Activated T-cell treated with anti-CD3 and anti-CD28 coated beads, Interleukin-2, amount 50 U/mL, for 4 hours (primary cell): ENCODE data around the gene NEAT1. TPM values are rescaled to one million over a fixed set of nuclear protein-coding genes. Genes with fewer than 3 reads are reported as not detected.

ENCODE experiments used
- ATAC-seq, 2 donors: fragments of 200-7000 bp; cut with Tn5 transposase; one replicate each; pipeline ENCODE4 v1.10.0; 2021
- DNase-seq: peaks from one replicate; pipeline ENCODE4 v3.0.0-alpha.2; 2020
- H3K27me3 Mint-ChIP-seq: one replicate; pipeline ENCODE4 v1.8.0; 2021; ENCODE audit warnings: low read depth, mixed read lengths
- H3K36me3 Mint-ChIP-seq: one replicate; pipeline ENCODE4 v1.8.0; 2022; ENCODE audit warnings: mixed read lengths; ENCODE audit not compliant: insufficient read depth
- H3K4me1 Mint-ChIP-seq: one replicate; pipeline ENCODE4 v1.8.0; 2021; ENCODE audit warnings: low read depth, mixed read lengths
- H3K4me3 Mint-ChIP-seq: one replicate; pipeline ENCODE4 v1.8.0; 2021; ENCODE audit warnings: mild to moderate bottlenecking, moderate library complexity, mixed read lengths
- H3K9me3 Mint-ChIP-seq: one replicate; pipeline ENCODE4 v1.8.0; 2021; ENCODE audit warnings: mixed read lengths
- total RNA-seq, 3 donors: library from RNA; stranded (reverse); gene quantifications; one replicate each; pipeline ENCODE4 v1.2.1, GENCODE V29; 2021

NEAT1 gene
- total RNA-seq, 3 donors from 2014 or later = 95.5 to 136 (median 123) TPM

- Mint-ChIP-seq H3K4me3 (no peak overlapping the region), H3K4me1 (peaks cover 2% of the 10 kb centered on the region), H3K36me3 (peaks cover 8% of the 10 kb centered on the region), H3K9me3 (no peaks in the 10 kb centered on the region), H3K27me3 (no peaks in the 10 kb centered on the region)
- no peak for ATAC-seq
- no peak for DNase-seq
Measured at GRCh38 chr11:65396769-65397745, 25.5 kb upstream of the NEAT1 start.

- Mint-ChIP-seq H3K9me3 (no peaks in the 10 kb centered on the region), H3K36me3 (peaks cover 10% of the 10 kb centered on the region)
Measured at GRCh38 chr11:65398362-65398910, 24.2 kb upstream of the NEAT1 start.

GRCh38 chr11:65399249-65399648 is 23.3 kb upstream of the NEAT1 start:
- no peak for ATAC-seq
- H3K4me1 Mint-ChIP-seq = peaks cover 4% of the 10 kb centered on the region
- no peaks in the 10 kb centered on the region for H3K27me3 Mint-ChIP-seq
- H3K9me3 Mint-ChIP-seq = no peaks in the 10 kb centered on the region
- no peak for DNase-seq
- H3K4me3 Mint-ChIP-seq = no peak overlapping the region
- peaks cover 13% of the 10 kb centered on the region for H3K36me3 Mint-ChIP-seq

More at GRCh38 chr11:65398362-65398910, 24.2 kb upstream of the NEAT1 start:
- DNase-seq (no peak), ATAC-seq (no peak)
- Mint-ChIP-seq H3K4me1 (peaks cover 3% of the 10 kb centered on the region), H3K4me3 (no peak overlapping the region), H3K27me3 (no peaks in the 10 kb centered on the region)

DNA sequence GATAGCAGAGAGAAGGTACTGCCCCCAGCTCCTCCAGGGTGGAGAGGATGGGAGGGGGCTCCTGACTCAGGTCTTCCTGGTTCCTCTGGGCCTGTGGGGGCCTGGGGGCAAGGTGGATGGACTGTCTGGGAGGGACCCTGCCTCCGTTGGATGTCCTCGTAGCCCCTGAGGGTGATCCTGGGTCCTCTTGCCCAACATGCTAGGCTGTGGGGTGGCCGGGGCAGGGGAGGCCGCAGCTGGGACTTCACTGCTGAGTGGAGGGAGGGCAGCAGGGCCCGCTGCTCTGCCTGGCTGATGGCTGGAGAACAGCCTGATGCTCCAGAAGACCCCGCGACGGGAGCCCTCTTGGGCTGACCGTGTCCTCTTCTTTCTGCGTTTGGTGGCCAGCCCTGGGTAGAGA is 22.8 kb upstream of the NEAT1 start:
- Mint-ChIP-seq H3K27me3 (no peaks in the 10 kb centered on the region), H3K4me3 (no peak overlapping the region), H3K4me1 (peaks cover 4% of the 10 kb centered on the region), H3K36me3 (peaks cover 13% of the 10 kb centered on the region), H3K9me3 (no peaks in the 10 kb centered on the region)
- no peak for DNase-seq
- no peak for ATAC-seq

- H3K27me3 Mint-ChIP-seq = no peaks in the 10 kb centered on the region
- H3K36me3 Mint-ChIP-seq = peaks cover 13% of the 10 kb centered on the region
- DNase-seq = no peak
Measured at GRCh38 chr11:65400307-65401072, 22.1 kb upstream of the NEAT1 start.

GRCh38 chr11:65401073-65401802 is 21.4 kb upstream of the NEAT1 start:
- ATAC-seq = no peak
- no peaks in the 10 kb centered on the region for H3K27me3 Mint-ChIP-seq
- H3K4me1 Mint-ChIP-seq = peaks cover 4% of the 10 kb centered on the region
- peaks cover 13% of the 10 kb centered on the region for H3K36me3 Mint-ChIP-seq
- no peaks in the 10 kb centered on the region for H3K9me3 Mint-ChIP-seq
- H3K4me3 Mint-ChIP-seq = no peak overlapping the region
- DNase-seq = no peak

More at GRCh38 chr11:65400307-65401072, 22.1 kb upstream of the NEAT1 start:
- Mint-ChIP-seq H3K4me3 (no peak overlapping the region), H3K4me1 (peaks cover 4% of the 10 kb centered on the region), H3K9me3 (no peaks in the 10 kb centered on the region)
- no peak for ATAC-seq

GRCh38 chr11:65401803-65402248 is 20.8 kb upstream of the NEAT1 start:
- H3K36me3 Mint-ChIP-seq = peaks cover 13% of the 10 kb centered on the region
- no peaks in the 10 kb centered on the region for H3K9me3 Mint-ChIP-seq
- DNase-seq (no peak), ATAC-seq (no peak)
- no peaks in the 10 kb centered on the region for H3K27me3 Mint-ChIP-seq
- peaks cover 4% of the 10 kb centered on the region for H3K4me1 Mint-ChIP-seq
- no peak overlapping the region for H3K4me3 Mint-ChIP-seq

- Mint-ChIP-seq H3K27me3 (no peaks in the 10 kb centered on the region), H3K36me3 (peaks cover 7% of the 10 kb centered on the region), H3K9me3 (no peaks in the 10 kb centered on the region), H3K4me1 (peaks cover 4% of the 10 kb centered on the region), H3K4me3 (no peak overlapping the region)
- DNase-seq (no peak), ATAC-seq (no peak)
Measured at GRCh38 chr11:65402790-65403189, 19.8 kb upstream of the NEAT1 start.

DNA sequence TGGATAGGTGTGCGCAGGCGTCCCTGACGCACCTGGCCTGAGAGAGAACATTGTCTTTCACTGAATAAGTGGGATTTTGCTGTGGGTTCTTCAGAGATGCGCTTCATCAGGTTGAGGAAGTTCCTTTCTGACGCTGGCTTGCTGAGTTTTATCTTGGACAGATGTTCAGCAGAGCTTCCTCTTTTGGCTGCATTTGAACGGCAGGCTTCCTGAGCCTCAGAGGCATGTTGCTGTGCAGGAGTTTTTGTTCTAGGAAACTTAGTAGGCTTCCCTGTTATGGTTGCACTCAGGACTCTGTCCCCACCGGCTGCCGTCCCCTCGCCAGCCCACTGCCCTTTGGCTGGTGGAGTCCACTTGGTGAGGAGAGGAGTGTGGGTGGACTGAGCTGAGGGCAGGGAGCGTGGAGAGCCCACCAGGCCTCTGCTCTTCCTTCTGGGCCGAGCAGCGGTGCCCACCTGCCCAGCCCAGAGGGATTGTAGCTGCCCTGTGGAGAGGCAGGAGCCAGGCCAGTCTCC is 18.9 kb upstream of the NEAT1 start:
- Mint-ChIP-seq H3K9me3 (no peaks in the 10 kb centered on the region), H3K4me1 (peaks cover 4% of the 10 kb centered on the region), H3K36me3 (peaks cover 10% of the 10 kb centered on the region), H3K27me3 (no peaks in the 10 kb centered on the region), H3K4me3 (no peak overlapping the region)
- DNase-seq (no peak), ATAC-seq (no peak)

- Mint-ChIP-seq H3K27me3 (no peaks in the 10 kb centered on the region), H3K36me3 (peaks cover 13% of the 10 kb centered on the region), H3K9me3 (no peaks in the 10 kb centered on the region), H3K4me3 (no peak overlapping the region), H3K4me1 (peaks cover 4% of the 10 kb centered on the region)
- no peak for ATAC-seq
- no peak for DNase-seq
Measured at GRCh38 chr11:65404210-65404609, 18.4 kb upstream of the NEAT1 start.

- peaks cover 15% of the 10 kb centered on the region for H3K36me3 Mint-ChIP-seq
- no peaks in the 10 kb centered on the region for H3K9me3 Mint-ChIP-seq
- ATAC-seq (no peak), DNase-seq (no peak)
- H3K4me3 Mint-ChIP-seq = no peak overlapping the region
- H3K4me1 Mint-ChIP-seq = peaks cover 4% of the 10 kb centered on the region
- H3K27me3 Mint-ChIP-seq = no peaks in the 10 kb centered on the region
Measured at GRCh38 chr11:65404638-65405339, 17.8 kb upstream of the NEAT1 start.

DNA sequence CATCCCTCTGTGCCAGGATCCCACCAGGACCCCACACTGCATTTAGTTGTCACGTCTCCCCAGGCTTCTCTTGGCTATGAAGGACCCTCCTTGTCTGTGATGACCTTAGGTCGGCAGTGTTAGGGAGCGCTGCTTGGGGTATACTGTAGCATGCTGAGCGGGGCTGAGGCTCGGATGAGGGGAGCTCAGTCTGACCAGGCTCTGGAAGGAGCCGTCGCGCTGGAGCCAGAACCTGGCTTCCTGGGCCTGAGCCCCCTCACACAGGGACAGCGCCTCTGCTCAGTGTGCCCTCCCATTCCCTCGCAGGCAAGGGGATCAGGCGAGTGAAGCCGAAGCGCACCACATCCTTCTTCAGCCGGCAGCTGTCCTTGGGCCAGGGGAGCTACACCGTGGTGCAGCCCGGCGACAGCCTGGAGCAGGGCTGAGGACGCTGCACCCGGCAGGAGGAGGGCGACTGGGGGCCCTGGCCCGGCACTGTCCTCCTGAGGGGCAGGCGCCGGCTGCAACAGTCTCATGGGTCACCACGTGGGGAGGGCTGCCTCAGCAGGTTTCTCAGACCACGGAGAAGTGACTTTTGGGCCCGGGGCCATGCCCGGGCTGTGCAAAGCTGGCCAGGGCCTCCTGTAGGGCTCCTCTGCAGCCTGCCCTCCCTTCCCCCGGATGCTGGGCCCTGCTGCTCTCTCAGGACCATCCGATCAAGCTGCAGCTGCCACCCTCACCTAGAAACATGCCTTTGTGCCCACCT is 11.5 kb upstream of the NEAT1 start:
- ATAC-seq = no peak

GRCh38 chr11:65411681-65412070 is 10.9 kb upstream of the NEAT1 start:
- no peaks in the 10 kb centered on the region for H3K27me3 Mint-ChIP-seq
- ATAC-seq = no peak
- H3K36me3 Mint-ChIP-seq = peaks cover 11% of the 10 kb centered on the region
- no peak overlapping the region for H3K4me3 Mint-ChIP-seq
- H3K4me1 Mint-ChIP-seq = peaks cover 14% of the 10 kb centered on the region
- H3K9me3 Mint-ChIP-seq = no peaks in the 10 kb centered on the region
- no peak for DNase-seq

More for the DNA sequence above, 11.5 kb upstream of the NEAT1 start:
- Mint-ChIP-seq H3K4me3 (no peak overlapping the region), H3K27me3 (no peaks in the 10 kb centered on the region), H3K4me1 (peaks cover 8% of the 10 kb centered on the region), H3K9me3 (no peaks in the 10 kb centered on the region), H3K36me3 (peaks cover 11% of the 10 kb centered on the region)
- no peak for DNase-seq
